22Rv1 (cell line): Measurements from ENCODE around the gene SAP30L.

Source experiments
- ZFX ChIP-seq: fragments of 450-650 bp; IDR thresholded peaks from 2 replicates; pipeline ENCODE4 v1.6.1; 2017; ENCODE audit warnings: antibody characterized with exemption, borderline replicate concordance
- TF ChIP-seq, protein P1 (sequence below): fragments of 450-650 bp; IDR thresholded peaks from 2 replicates; pipeline ENCODE4 v1.5.1; 2017; ENCODE audit warnings: mild to moderate bottlenecking

DNA sequence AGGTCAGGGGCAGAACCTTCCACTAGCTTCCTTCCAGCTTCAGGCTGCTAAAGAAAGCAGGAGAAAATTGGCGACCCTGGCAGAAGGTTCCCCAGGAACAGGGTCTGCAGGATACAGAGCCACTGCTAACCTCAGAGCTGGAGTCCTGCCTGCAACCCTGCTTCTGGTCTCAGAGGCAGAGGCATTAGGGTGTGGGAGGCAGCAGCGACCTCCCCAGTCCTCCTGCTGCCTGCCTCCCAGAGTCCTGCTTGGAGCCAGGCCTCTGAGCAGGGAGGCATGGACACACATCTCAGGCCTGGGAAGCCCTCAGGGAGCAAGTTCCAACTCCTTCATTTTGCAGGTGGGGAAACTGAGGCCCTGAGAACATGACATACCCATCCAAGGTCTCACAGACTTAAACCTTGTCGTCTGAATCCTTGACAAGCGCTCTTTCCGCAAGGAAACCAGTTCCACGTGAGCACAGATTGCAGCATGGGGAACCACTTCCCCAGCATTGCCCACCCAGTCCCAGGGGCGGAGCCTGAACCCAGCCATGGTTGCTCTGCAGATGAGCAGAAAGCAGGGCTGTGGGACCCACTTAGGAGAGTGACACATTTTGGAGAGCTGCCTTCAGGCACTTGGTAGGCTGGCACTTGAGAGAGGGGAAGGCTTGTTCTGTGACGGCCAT is 60.4 kb downstream of the SAP30L start:
- TF ChIP-seq, protein P1, sequence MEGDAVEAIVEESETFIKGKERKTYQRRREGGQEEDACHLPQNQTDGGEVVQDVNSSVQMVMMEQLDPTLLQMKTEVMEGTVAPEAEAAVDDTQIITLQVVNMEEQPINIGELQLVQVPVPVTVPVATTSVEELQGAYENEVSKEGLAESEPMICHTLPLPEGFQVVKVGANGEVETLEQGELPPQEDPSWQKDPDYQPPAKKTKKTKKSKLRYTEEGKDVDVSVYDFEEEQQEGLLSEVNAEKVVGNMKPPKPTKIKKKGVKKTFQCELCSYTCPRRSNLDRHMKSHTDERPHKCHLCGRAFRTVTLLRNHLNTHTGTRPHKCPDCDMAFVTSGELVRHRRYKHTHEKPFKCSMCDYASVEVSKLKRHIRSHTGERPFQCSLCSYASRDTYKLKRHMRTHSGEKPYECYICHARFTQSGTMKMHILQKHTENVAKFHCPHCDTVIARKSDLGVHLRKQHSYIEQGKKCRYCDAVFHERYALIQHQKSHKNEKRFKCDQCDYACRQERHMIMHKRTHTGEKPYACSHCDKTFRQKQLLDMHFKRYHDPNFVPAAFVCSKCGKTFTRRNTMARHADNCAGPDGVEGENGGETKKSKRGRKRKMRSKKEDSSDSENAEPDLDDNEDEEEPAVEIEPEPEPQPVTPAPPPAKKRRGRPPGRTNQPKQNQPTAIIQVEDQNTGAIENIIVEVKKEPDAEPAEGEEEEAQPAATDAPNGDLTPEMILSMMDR: no peak
- TF ChIP-seq ZFX: no peak
